GM10266 (cell line): ENCODE results near the gene FAM193A.
"Not testable (repeated sequence)": the region's sequence is repeated elsewhere in the genome, so short reads cannot be mapped to it uniquely, and the experiment has no call there.

ENCODE experiments used
- DNase-seq: peaks from one replicate; pipeline ENCODE4 v3.0.0; 2012; ENCODE audit errors: extremely low spot score
- TF ChIP-seq, protein P1 (sequence below): IDR thresholded peaks from 2 replicates; pipeline ENCODE4 v1.5.1; 2012; ENCODE audit warnings: mild to moderate bottlenecking, low read depth; ENCODE audit not compliant: control insufficient read depth, insufficient read depth; ENCODE audit errors: missing control alignments

The FAM193A gene

DNA sequence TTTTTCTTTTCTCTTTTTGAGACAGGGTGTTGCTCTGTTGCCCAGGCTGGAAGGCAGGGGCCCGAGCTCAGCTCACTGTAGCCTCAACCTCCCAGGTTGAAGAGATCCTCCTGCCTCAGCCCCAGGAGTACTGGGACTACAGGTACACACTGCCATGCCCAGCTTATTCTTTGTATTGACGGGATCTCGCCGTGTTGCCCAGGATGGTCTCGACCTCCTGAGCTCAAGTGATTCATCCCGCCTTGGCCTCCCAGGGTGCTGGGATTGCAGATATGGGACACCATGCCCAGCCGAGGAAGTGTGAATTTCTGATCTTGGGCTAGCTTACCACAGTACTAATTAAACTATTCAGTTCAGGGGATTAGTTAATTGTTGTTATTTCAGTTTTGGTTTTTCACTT is 28.6 kb upstream of the FAM193A start:
- no peak for DNase-seq
- TF ChIP-seq, protein P1, sequence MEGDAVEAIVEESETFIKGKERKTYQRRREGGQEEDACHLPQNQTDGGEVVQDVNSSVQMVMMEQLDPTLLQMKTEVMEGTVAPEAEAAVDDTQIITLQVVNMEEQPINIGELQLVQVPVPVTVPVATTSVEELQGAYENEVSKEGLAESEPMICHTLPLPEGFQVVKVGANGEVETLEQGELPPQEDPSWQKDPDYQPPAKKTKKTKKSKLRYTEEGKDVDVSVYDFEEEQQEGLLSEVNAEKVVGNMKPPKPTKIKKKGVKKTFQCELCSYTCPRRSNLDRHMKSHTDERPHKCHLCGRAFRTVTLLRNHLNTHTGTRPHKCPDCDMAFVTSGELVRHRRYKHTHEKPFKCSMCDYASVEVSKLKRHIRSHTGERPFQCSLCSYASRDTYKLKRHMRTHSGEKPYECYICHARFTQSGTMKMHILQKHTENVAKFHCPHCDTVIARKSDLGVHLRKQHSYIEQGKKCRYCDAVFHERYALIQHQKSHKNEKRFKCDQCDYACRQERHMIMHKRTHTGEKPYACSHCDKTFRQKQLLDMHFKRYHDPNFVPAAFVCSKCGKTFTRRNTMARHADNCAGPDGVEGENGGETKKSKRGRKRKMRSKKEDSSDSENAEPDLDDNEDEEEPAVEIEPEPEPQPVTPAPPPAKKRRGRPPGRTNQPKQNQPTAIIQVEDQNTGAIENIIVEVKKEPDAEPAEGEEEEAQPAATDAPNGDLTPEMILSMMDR, result no peak

DNA sequence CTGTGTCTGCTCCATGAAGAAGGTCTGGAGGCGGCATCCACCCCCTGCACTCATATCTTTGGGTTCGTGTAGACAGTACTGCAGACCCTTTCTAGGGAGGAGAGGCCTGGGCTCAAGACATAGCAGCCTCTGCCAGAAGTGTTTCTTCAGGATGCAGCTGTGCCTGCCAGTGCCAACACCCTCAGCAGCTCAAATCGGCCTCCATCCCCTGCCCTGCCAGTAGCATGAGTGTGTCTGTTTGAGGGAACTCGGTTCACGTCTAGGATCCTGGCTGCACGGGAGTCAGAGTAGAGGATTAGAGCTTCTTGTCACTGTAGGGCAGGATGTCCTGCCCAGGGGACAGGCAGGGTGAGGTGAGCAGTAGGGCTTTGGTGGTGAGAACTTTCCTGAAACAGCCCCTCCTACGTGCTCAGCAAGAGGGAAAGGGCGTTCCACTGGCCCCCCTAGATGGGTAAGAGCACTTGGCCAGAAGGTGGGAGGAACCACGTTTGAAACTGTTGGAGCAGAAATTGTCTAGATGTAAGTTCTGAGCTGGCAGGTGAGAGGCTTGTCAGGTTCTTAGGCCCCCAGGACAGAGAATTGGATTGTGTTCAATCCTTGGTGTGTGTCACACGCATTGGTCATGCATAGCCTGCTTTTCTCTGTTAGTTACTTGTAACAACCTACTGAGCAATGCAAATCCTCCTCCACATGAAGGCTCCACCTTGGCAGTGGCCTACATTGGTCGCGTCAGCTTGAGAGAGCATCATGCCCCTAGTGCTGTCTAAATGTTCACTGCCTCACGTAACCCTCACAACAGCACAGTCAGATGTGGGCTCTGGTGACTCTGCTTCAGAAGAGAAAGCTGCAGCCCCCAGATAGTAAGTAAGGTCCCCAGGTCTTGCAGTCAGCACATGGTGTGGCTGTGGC is 25.8 kb upstream of the FAM193A start:
- no peak for DNase-seq
- TF ChIP-seq, protein P1, result no peak

GRCh38 chr4:2511645-2512131 is 24.8 kb upstream of the FAM193A start:
- peak; percentile 32 for DNase-seq
- TF ChIP-seq, protein P1, result no peak

- no peak for DNase-seq
- TF ChIP-seq, protein P1, result no peak
These were observed 23.9 kb upstream of the FAM193A start for GRCh38 chr4:2512396-2513135.

GRCh38 chr4:2514193-2514592 is 22.3 kb upstream of the FAM193A start:
- DNase-seq, result not testable (repeated sequence)

DNA sequence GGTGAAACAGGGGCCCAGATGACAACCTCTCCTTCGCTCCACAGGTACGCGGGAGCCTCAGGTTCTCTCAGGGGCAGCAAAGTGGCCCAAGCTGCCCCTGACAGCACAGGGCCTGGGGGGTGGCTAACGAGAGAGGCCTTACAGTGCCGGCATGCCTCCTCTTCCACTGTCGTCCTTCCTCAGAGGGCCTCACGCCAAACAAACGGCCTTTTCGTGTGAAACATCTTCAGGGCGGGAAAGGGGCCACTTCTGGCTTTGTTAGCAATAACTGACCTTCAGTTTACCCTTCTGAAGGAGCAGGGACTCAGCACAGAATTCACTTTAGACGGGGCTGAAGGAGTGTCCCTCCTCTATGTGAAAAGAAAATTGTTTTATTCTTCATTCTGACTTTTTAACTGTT is 21.5 kb upstream of the FAM193A start:
- not testable (repeated sequence) for DNase-seq

- TF ChIP-seq, protein P1, result no peak
- DNase-seq, result no peak
These were observed 20.5 kb upstream of the FAM193A start for GRCh38 chr4:2515830-2516550.

- DNase-seq, result no peak
- TF ChIP-seq, protein P1, result no peak
These were observed 19.8 kb upstream of the FAM193A start for GRCh38 chr4:2516635-2517034.
